Activated CD8-positive, alpha-beta memory T cell treated with anti-CD3 and anti-CD28 coated beads for 36 hours (primary cell): ENCODE results near the gene SARS2. TPM values are rescaled to one million over a fixed set of nuclear protein-coding genes. Genes with fewer than 3 reads are reported as not detected.

ENCODE experiments used
- total RNA-seq, 2 experiments: library from RNA; stranded (reverse); gene quantifications; one replicate each; pipeline ENCODE4 v1.2.3, GENCODE V29; 2021

Gene SARS2
- total RNA-seq, 2 experiments from 2014 or later: 41.7 to 47.3 TPM

Other genes with a start within 250 kb of the SARS2 start
- 1 to 10 TPM; 3.3 to 3.7 TPM for gene CAPN12, start 186.3 kb downstream of the SARS2 start, total RNA-seq
- gene LGALS7, start 157.2 kb downstream of the SARS2 start, total RNA-seq: not detected
- gene LGALS7B, start 141.6 kb downstream of the SARS2 start, total RNA-seq: not detected
- gene LGALS4, start 117.8 kb downstream of the SARS2 start, total RNA-seq: under 1 TPM; 0.65 to 0.82 TPM
- 100 to 1,000 TPM; 108 to 124 TPM for gene ECH1, start 99.0 kb downstream of the SARS2 start, total RNA-seq
- 100 to 1,000 TPM; 677 to 698 TPM for gene HNRNPL, start 80.8 kb downstream of the SARS2 start, total RNA-seq
- 10 to 100 TPM; 84.0 to 85.5 TPM for gene RINL, start 52.5 kb downstream of the SARS2 start, total RNA-seq
- 10 to 100 TPM; 28.3 to 30.4 TPM for gene SIRT2, start 31.1 kb downstream of the SARS2 start, total RNA-seq
- 100 to 1,000 TPM in 1 of 2 experiments, 10 to 100 TPM in 1; 99.9 to 103 TPM for gene NFKBIB, start 30.8 kb downstream of the SARS2 start, total RNA-seq
- gene CCER2, start 18.6 kb downstream of the SARS2 start, total RNA-seq: under 1 TPM; 0.44 to 0.53 TPM
- 100 to 1,000 TPM; 113 to 121 TPM for gene MRPS12, start 181 bp upstream of the SARS2 start, total RNA-seq
- not detected for gene FBXO17, start 45.0 kb upstream of the SARS2 start, total RNA-seq
- 1 to 10 TPM in 1 of 2 experiments, under 1 TPM in 1; 0.82 to 1.4 TPM for gene FBXO27, start 101.8 kb upstream of the SARS2 start, total RNA-seq
- gene ACP7, start 153.6 kb upstream of the SARS2 start, total RNA-seq: not detected
- 10 to 100 TPM; 19.2 TPM for gene PAK4, start 195.0 kb upstream of the SARS2 start, total RNA-seq